ENCODE results near the gene NFATC1. TPM values are rescaled to one million over a fixed set of nuclear protein-coding genes. Genes with fewer than 3 reads are reported as not detected.

Gene NFATC1
- total RNA-seq, 4 donors from 2014 or later = 14.0 to 22.4 (median 15.0) TPM

DNA sequence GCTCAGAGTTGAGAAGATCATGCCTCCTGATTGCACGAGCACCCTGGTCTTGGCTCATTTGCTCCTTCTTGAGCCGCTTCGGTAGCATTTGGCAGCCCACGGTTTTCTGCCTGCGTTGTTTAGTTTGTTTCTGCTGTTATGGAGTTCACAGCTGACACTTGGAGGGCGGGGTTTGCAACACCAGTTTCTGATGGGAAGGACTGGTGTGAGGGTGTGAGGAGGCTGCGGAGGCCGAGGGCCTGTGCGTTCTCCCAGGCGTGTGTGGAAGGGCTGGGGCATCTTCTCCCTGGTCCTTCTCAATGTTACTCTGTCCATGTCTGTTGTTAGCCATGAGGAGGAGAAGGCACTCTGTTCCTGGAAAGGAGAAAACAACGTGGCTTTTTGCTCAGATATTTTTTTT, 22.9 kb downstream of the NFATC1 start:
- no peak overlapping the region for H3K4me3 ChIP-seq (ENCODE audit: low read depth, poor library complexity, severe bottlenecking)
- intact Hi-C loops (cut with DNase I; ENCODE audit: low total_unique reads) = no loop called here
- no peak for DNase-seq (ENCODE audit: low spot score in 2 of 2)
- no peak for TF ChIP-seq POLR2A (IDR thresholded peaks at IDR 0.05)
- TF ChIP-seq, protein P1, sequence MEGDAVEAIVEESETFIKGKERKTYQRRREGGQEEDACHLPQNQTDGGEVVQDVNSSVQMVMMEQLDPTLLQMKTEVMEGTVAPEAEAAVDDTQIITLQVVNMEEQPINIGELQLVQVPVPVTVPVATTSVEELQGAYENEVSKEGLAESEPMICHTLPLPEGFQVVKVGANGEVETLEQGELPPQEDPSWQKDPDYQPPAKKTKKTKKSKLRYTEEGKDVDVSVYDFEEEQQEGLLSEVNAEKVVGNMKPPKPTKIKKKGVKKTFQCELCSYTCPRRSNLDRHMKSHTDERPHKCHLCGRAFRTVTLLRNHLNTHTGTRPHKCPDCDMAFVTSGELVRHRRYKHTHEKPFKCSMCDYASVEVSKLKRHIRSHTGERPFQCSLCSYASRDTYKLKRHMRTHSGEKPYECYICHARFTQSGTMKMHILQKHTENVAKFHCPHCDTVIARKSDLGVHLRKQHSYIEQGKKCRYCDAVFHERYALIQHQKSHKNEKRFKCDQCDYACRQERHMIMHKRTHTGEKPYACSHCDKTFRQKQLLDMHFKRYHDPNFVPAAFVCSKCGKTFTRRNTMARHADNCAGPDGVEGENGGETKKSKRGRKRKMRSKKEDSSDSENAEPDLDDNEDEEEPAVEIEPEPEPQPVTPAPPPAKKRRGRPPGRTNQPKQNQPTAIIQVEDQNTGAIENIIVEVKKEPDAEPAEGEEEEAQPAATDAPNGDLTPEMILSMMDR (IDR thresholded peaks at IDR 0.05) = no peak
- 88 to 89% methylated on average over 11 of the region's 11 CpGs for WGBS, 2 donors

DNA sequence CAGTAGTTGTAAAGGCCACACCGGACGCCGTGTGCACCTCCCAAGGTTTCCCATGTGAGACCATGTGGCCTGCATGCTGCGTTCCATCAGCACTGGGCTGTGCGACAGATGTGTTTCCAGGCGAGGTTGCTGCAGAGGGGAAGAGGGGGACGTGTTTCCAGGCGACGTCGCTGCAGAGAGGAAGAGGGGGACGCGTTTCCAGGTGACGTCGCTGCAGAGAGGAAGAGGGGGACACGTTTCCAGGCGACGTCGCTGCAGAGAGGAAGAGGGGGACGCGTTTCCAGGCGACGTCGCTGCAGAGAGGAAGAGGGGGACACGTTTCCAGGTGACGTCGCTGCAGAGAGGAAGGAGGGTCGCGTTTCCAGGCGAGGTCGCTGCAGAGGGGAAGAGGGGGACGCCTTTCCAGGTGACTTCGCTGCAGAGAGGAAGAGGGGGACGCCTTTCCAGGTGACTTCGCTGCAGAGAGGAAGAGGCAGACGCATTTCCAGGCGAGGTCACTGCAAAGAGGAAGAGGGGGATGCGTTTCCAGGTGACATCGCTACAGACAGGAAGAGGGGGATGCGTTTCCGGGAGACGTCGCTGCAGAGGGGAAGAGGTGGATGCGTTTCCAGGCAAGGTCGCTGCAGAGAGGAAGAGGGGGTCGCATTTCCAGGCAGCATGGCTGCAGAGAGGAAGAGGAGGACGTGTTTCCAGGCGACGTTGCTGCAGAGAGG, 24.5 kb downstream of the NFATC1 start:
- DNase-seq (ENCODE audit: low spot score in 2 of 2) = no peak
- 85 to 89% methylated on average over 48 of the region's 48 CpGs for WGBS, 2 donors
- no peak for TF ChIP-seq POLR2A (IDR thresholded peaks at IDR 0.05)
- TF ChIP-seq, protein P1 (IDR thresholded peaks at IDR 0.05) = no peak
- no peak overlapping the region for H3K4me3 ChIP-seq (ENCODE audit: low read depth, poor library complexity, severe bottlenecking)
- intact Hi-C loops (cut with DNase I; ENCODE audit: low total_unique reads) = no loop called here

DNA sequence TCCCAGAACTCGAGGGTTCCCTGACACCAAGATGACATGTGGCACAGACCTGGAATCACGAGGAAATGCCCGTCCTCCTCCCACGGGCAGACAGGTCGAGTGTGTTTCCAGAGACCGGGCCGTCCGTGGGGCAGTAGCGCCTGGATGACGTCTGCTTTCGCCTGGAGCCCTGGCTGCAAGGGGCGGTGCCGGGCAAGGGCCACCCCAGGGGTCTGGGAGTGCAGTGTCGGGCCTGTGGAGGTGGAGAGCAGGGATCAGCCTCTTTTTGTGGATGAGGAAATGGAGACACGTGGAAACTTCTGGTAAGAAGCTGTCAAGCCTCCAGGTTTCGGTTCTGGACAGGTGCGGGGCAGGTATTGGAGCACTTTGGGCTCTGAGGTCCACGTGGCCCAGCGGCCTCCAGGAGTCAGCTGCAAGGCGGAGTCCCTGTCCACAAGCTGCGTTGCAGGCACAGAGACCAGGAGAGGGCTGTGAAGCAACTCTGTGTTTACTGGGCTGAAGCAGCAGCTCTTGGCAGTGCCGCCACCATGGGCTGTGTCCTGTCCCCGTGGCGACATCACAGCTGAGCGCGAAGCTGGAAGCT, 25.6 kb downstream of the NFATC1 start:
- DNase-seq (ENCODE audit: low spot score in 2 of 2) = peak in 1 of 2 donors; percentile 51
- intact Hi-C loops (cut with DNase I; ENCODE audit: low total_unique reads) = no loop called here
- WGBS, 2 donors = 73 to 76% methylated on average over 23 to 25 of the region's 26 CpGs

DNA sequence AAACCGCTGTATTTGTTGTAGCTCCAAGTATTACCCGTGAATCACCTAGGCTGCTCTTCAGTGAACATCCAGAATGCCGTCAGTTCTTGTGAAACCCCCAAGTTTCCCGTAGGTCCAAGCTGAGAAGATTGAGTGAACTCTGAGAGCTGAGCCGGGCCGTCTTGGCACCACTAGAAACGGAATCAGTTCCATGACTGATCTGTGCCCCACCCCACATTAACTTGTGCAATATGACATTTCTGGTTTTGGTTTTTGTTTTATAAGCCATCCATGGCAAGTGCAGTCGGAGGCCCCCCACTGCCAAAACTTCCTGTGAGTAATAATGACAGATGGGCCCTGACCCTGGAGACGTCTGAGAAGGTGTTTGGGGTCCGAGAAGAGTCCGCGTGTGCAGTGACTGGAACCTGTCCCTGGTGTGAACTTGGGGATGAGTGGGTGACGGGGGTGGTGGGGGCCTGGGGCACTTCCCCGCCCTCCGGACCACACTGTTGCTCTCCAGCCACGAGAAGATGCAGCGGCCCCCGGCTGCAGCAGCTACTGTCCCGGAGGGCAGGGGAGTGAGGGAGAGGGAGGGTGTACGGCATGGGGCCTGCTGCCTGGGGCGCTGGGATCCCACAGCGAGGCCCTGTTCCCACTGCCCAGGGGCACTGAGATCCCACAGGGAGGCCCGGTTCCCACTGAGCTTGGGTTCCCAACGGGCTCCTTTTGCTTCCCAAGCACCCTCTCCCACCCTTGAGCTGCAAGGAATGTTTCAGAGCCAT, 26.5 kb downstream of the NFATC1 start:
- 71 to 72% methylated on average over 23 to 24 of the region's 24 CpGs for WGBS, 2 donors
- peak; percentile 76 to 93 for DNase-seq (ENCODE audit: low spot score in 2 of 2)
- intact Hi-C loops (cut with DNase I; ENCODE audit: low total_unique reads) = no loop called here
- TF ChIP-seq POLR2A (IDR thresholded peaks at IDR 0.05) = no peak
- TF ChIP-seq, protein P1 (IDR thresholded peaks at IDR 0.05) = no peak
- no peak overlapping the region for H3K4me3 ChIP-seq (ENCODE audit: low read depth, poor library complexity, severe bottlenecking)

More for the DNA sequence above, 25.6 kb downstream of the NFATC1 start:
- TF ChIP-seq POLR2A (IDR thresholded peaks at IDR 0.05) = no peak
- TF ChIP-seq, protein P1 (IDR thresholded peaks at IDR 0.05) = no peak
- H3K4me3 ChIP-seq (ENCODE audit: low read depth, poor library complexity, severe bottlenecking) = no peak overlapping the region

- WGBS, 2 donors = 82 to 83% methylated on average over 12 of the region's 12 CpGs
- DNase-seq (ENCODE audit: low spot score in 2 of 2) = no peak
- intact Hi-C loops (cut with DNase I; ENCODE audit: low total_unique reads) = no loop called here
- TF ChIP-seq, protein P1 (IDR thresholded peaks at IDR 0.05) = no peak
- TF ChIP-seq POLR2A (IDR thresholded peaks at IDR 0.05) = no peak
- no peak overlapping the region for H3K4me3 ChIP-seq (ENCODE audit: low read depth, poor library complexity, severe bottlenecking)
These were observed 27.0 kb downstream of the NFATC1 start for GRCh38 chr18:79422783-79423165.
